ENCODE data around the gene WDR20.
A peak's percentile ranks its signal among the peaks of the same experiment; 100 is the strongest.

The WDR20 gene

DNA sequence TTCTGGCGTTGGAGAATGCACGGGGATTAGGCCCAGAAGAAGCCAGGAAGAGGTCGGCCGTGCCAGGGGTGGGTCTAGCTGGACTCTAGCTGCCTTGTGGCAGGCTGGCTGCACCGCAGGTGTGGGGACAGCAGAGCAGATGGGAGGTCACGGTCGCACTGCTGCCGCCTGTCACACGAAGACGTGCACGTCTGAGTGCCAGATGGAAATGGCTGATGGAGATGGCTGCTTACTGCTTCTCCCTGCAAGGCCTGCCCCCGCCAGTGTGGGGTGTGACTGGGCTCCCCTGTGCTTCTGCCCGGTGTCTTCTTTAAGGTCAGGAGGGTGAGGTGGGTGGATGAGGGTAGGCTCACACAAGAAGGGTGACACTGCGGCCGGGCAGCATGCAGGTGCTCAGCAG is 86.2 kb downstream of the WDR20 start:
- peak overlapping the region; percentile 13 for H3K27ac Mint-ChIP-seq
- no peak overlapping the region for H3K4me3 Mint-ChIP-seq
- peaks cover 27% of the 10 kb centered on the region for H3K36me3 Mint-ChIP-seq (ENCODE audit: low read depth)
- TF ChIP-seq, protein P1, sequence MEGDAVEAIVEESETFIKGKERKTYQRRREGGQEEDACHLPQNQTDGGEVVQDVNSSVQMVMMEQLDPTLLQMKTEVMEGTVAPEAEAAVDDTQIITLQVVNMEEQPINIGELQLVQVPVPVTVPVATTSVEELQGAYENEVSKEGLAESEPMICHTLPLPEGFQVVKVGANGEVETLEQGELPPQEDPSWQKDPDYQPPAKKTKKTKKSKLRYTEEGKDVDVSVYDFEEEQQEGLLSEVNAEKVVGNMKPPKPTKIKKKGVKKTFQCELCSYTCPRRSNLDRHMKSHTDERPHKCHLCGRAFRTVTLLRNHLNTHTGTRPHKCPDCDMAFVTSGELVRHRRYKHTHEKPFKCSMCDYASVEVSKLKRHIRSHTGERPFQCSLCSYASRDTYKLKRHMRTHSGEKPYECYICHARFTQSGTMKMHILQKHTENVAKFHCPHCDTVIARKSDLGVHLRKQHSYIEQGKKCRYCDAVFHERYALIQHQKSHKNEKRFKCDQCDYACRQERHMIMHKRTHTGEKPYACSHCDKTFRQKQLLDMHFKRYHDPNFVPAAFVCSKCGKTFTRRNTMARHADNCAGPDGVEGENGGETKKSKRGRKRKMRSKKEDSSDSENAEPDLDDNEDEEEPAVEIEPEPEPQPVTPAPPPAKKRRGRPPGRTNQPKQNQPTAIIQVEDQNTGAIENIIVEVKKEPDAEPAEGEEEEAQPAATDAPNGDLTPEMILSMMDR (IDR thresholded peaks at IDR 0.05) = no peak
- H3K27me3 Mint-ChIP-seq (ENCODE audit: low read depth, poor library complexity) = no peaks in the 10 kb centered on the region
- DNase-seq = no peak
- H3K9me3 Mint-ChIP-seq = no peaks in the 10 kb centered on the region
- peaks cover 20% of the 10 kb centered on the region for H3K4me1 Mint-ChIP-seq

DNA sequence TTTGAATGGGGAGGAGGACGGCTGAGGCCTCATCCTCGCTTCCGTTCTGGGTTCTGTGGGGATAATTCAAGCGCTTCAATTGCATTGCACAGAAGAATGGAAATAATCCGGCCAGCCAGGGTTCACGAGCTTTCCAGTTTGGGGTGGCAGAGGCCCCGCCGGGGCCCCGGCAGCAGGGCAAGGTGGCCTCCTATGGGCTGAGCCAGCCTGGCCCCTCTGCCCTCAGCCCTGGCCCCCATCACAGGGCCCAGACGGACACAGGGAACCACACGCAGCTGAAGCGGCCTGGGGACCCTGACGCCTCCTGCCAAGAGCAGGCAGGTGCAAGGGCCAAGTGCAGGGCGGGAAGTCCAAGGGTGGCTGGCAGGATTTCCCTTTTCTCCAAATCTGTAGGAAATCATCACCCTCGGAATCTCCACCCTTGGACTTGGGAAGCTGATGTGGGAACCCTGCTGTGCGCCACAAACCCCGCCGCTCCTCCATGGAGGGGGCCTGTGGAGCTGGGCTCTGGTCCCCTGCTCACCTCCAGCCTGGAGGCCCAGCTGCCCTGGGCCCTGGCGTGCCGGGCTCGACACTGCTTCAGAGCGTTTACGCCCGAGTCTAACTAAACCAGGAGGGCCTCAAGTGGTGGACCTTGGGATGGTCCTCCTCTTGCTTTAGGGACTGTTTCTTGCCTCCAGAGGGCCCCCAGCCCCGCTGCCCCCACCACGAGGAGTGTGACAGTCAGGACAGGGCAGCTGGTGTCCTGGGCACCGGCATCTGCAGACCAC is 86.8 kb downstream of the WDR20 start:
- Mint-ChIP-seq H3K36me3 (ENCODE audit: low read depth) (peaks cover 27% of the 10 kb centered on the region), H3K4me3 (no peak overlapping the region), H3K4me1 (peaks cover 19% of the 10 kb centered on the region), H3K9me3 (no peaks in the 10 kb centered on the region), H3K27ac (peak overlapping the region; percentile 13), H3K27me3 (ENCODE audit: low read depth, poor library complexity) (no peaks in the 10 kb centered on the region)
- TF ChIP-seq, protein P1 (IDR thresholded peaks at IDR 0.05) = no peak
- DNase-seq = no peak

- H3K4me3 Mint-ChIP-seq = no peak overlapping the region
- H3K9me3 Mint-ChIP-seq = no peaks in the 10 kb centered on the region
- H3K36me3 Mint-ChIP-seq (ENCODE audit: low read depth) = peaks cover 27% of the 10 kb centered on the region
- DNase-seq = peak; percentile 27
- TF ChIP-seq, protein P1 (IDR thresholded peaks at IDR 0.05) = no peak
- H3K27ac Mint-ChIP-seq = peak overlapping the region; percentile 54
- peaks cover 19% of the 10 kb centered on the region for H3K4me1 Mint-ChIP-seq
- no peaks in the 10 kb centered on the region for H3K27me3 Mint-ChIP-seq (ENCODE audit: low read depth, poor library complexity)
These were observed 87.7 kb downstream of the WDR20 start for GRCh38 chr14:102227184-102227964.

DNA sequence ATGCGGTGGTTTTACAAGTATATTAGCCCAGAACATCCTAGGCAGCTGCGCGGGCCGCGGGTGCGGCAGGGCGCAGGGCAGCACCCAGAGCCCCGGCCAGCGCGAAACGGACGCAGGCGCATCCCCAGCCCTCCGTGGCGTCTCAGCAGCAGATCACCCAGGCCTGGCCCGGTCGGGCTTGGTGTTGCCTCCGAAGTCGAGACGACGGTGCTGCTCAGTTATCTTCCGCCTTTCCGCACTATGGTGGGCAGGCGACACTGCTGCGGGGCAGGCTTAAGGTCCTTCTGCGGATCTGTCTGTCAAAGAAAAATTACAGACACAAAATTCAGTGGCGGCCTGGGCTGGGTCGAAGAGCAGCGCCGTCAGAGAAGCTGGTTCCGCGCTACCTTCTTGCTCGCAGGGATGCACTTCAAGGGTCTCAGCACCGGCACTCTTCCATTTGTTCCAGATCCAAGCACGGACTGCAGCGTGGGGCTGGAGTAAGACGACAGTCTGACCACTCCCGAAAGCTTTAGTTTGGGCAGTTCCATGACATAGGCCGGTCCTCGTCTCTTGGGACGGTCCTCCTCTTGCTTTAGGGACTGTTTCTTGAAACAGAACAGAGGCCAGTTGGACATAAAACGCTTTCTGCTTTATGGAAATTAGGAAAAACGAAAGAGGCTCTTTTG is 89.5 kb downstream of the WDR20 start:
- TF ChIP-seq, protein P1 (IDR thresholded peaks at IDR 0.05) = no peak
- Mint-ChIP-seq H3K4me3 (no peak overlapping the region), H3K4me1 (peaks cover 23% of the 10 kb centered on the region), H3K9me3 (no peaks in the 10 kb centered on the region), H3K27ac (no peak overlapping the region), H3K36me3 (ENCODE audit: low read depth) (peaks cover 16% of the 10 kb centered on the region), H3K27me3 (ENCODE audit: low read depth, poor library complexity) (no peaks in the 10 kb centered on the region)
- DNase-seq = no peak

GRCh38 chr14:102229739-102230092 is 90.0 kb downstream of the WDR20 start:
- no peaks in the 10 kb centered on the region for H3K9me3 Mint-ChIP-seq
- peaks cover 11% of the 10 kb centered on the region for H3K36me3 Mint-ChIP-seq (ENCODE audit: low read depth)
- peaks cover 23% of the 10 kb centered on the region for H3K4me1 Mint-ChIP-seq
- H3K4me3 Mint-ChIP-seq = no peak overlapping the region
- no peak for DNase-seq
- TF ChIP-seq, protein P1 (IDR thresholded peaks at IDR 0.05) = no peak
- H3K27me3 Mint-ChIP-seq (ENCODE audit: low read depth, poor library complexity) = no peaks in the 10 kb centered on the region
- no peak overlapping the region for H3K27ac Mint-ChIP-seq

All from nephron progenitor cell (in vitro differentiated cells).